Large intestine (tissue), 3 donors: Measurements from ENCODE around the gene COQ10A. TPM values are rescaled to one million over a fixed set of nuclear protein-coding genes. Genes with fewer than 3 reads are reported as not detected.

Experiments
- DNase-seq, 2 donors: peaks; one replicate each; pipeline versions ENCODE4 v3.0.0 to v3.0.0-alpha.2; 2013
- H3K27ac ChIP-seq: one replicate; pipeline ENCODE4 v1.5.1; 2013; ENCODE audit warnings: low read length
- H3K27me3 ChIP-seq: 2 replicates; pipeline ENCODE4 v1.6.1; 2013; ENCODE audit warnings: low read length; ENCODE audit not compliant: control insufficient read depth, insufficient read depth
- H3K36me3 ChIP-seq: 2 replicates; pipeline ENCODE4 v1.6.1; 2013; ENCODE audit warnings: low read length; ENCODE audit not compliant: control insufficient read depth, insufficient read depth
- H3K4me1 ChIP-seq: one replicate; pipeline ENCODE4 v1.6.1; 2013; ENCODE audit warnings: low read length; ENCODE audit not compliant: control insufficient read depth, insufficient read depth
- H3K4me3 ChIP-seq: one replicate; pipeline ENCODE4 v1.5.1; 2013; ENCODE audit warnings: low read length
- H3K9me3 ChIP-seq: one replicate; pipeline ENCODE4 v1.6.1; 2013; ENCODE audit warnings: mild to moderate bottlenecking, low read depth, low read length, moderate library complexity; ENCODE audit not compliant: control insufficient read depth
- WGBS: methylation state at CpG from one replicate; pipeline ENCODE4 v1.1.5; 2013; ENCODE audit warnings: low lambda C conversion rate; ENCODE audit not compliant: insufficient coverage; 5-methylcytosine and 5-hydroxymethylcytosine counted together
- polyA plus RNA-seq: library from polyadenylated mRNA; unstranded; fragments of 120-200 nt; gene quantifications from one replicate; pipeline ENCODE4 v1.2.1, GENCODE V29; 2013

COQ10A gene
- polyA plus RNA-seq, 1 donor = 12.1 TPM

GRCh38 chr12:56307221-56307965 is 40.7 kb downstream of the COQ10A start:
- Histone ChIP-seq H3K4me3 (no peak overlapping the region), H3K27me3 (no peaks in the 10 kb centered on the region), H3K4me1 (peaks cover 3% of the 10 kb centered on the region), H3K9me3 (no peaks in the 10 kb centered on the region), H3K36me3 (peaks cover 64% of the 10 kb centered on the region), H3K27ac (no peak overlapping the region)
- WGBS = no CpG with 5 or more reads among the region's 7 CpGs
- no peak for DNase-seq

GRCh38 chr12:56308714-56309113 is 42.0 kb downstream of the COQ10A start:
- no peak for DNase-seq
- Histone ChIP-seq H3K27me3 (no peaks in the 10 kb centered on the region), H3K27ac (no peak overlapping the region), H3K36me3 (peaks cover 57% of the 10 kb centered on the region), H3K4me1 (no peaks in the 10 kb centered on the region), H3K9me3 (no peaks in the 10 kb centered on the region), H3K4me3 (no peak overlapping the region)
- no CpG with 5 or more reads among the region's 3 CpGs for WGBS

- DNase-seq = no peak
These were observed 44.3 kb downstream of the COQ10A start for GRCh38 chr12:56311003-56311402.

DNA sequence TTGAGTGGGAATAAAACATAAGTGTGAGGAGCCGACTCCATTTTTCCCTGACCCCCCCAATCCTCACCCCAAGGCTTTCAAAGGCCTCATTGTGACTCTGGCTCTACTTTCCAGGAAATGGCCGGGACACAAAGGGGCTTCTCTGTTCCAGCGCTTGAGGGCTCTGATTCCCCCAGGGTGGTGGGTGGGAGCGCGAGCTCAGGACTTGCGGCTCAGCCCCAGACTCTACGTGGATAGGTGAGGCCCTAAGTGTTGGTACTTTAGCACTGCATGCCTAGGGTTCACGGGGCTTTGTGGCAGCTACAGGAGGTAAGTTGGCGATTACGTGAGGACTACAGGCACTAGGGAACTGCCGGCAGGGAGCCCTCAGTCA is 48.5 kb downstream of the COQ10A start:
- DNase-seq = peak in 1 of 2 donors; percentile 69
- no peaks in the 10 kb centered on the region for H3K9me3 ChIP-seq
- H3K4me1 ChIP-seq = peaks cover 5% of the 10 kb centered on the region
- H3K27ac ChIP-seq = peak overlapping the region; percentile 96
- no CpG with 5 or more reads among the region's 11 CpGs for WGBS
- peak overlapping the region; percentile 93 for H3K4me3 ChIP-seq
- H3K27me3 ChIP-seq = no peaks in the 10 kb centered on the region
- H3K36me3 ChIP-seq = peaks cover 42% of the 10 kb centered on the region

More at GRCh38 chr12:56311003-56311402, 44.3 kb downstream of the COQ10A start:
- Histone ChIP-seq H3K4me3 (no peak overlapping the region), H3K4me1 (peaks cover 5% of the 10 kb centered on the region), H3K27me3 (no peaks in the 10 kb centered on the region), H3K27ac (no peak overlapping the region), H3K36me3 (peaks cover 54% of the 10 kb centered on the region), H3K9me3 (no peaks in the 10 kb centered on the region)
- WGBS = 100% methylated on average over 2 of the region's 12 CpGs

- peak; percentile 96 to 98 for DNase-seq
- no CpG with 5 or more reads among the region's 62 CpGs for WGBS
- Histone ChIP-seq H3K4me1 (peaks cover 5% of the 10 kb centered on the region), H3K9me3 (no peaks in the 10 kb centered on the region), H3K27ac (peak within 1 kb of the TSS; percentile 96), H3K36me3 (peaks cover 36% of the 10 kb centered on the region), H3K27me3 (no peaks in the 10 kb centered on the region), H3K4me3 (peak within 1 kb of the TSS; percentile 93)
These were observed 49.1 kb downstream of the COQ10A start, which contains the start of gene CNPY2 for GRCh38 chr12:56315622-56316473. TSS of gene CNPY2 (minus strand) at chr12:56315988. CDS start at chr12:56315217, 771 bp downstream.

- Histone ChIP-seq H3K9me3 (no peaks in the 10 kb centered on the region), H3K36me3 (peaks cover 39% of the 10 kb centered on the region), H3K27me3 (no peaks in the 10 kb centered on the region), H3K4me3 (no peak overlapping the region), H3K27ac (no peak overlapping the region), H3K4me1 (peaks cover 5% of the 10 kb centered on the region)
- DNase-seq = no peak
- WGBS = no CpG with 5 or more reads among the region's 3 CpGs
These were observed 50.9 kb downstream of the COQ10A start for GRCh38 chr12:56317675-56318074.

Other genes starting within 250 kb of the COQ10A start
- 13.5 TPM for gene IKZF4, start 245.9 kb upstream of the COQ10A start, polyA plus RNA-seq
- gene RPS26, start 225.0 kb upstream of the COQ10A start, polyA plus RNA-seq = 232 TPM
- 326 TPM for gene ERBB3, start 186.8 kb upstream of the COQ10A start, polyA plus RNA-seq
- gene PA2G4, start 162.4 kb upstream of the COQ10A start, polyA plus RNA-seq = 131 TPM
- gene RPL41, start 150.3 kb upstream of the COQ10A start, polyA plus RNA-seq = 5,871 TPM
- gene ZC3H10, start 148.7 kb upstream of the COQ10A start, polyA plus RNA-seq = 4.5 TPM
- 42.7 TPM for gene ESYT1, start 138.7 kb upstream of the COQ10A start, polyA plus RNA-seq
- 59.5 TPM for gene MYL6B, start 114.4 kb upstream of the COQ10A start, polyA plus RNA-seq
- gene MYL6, start 108.6 kb upstream of the COQ10A start, polyA plus RNA-seq = 1,754 TPM
- 70.7 TPM for gene SMARCC2, start 77.5 kb upstream of the COQ10A start, polyA plus RNA-seq
- 32.2 TPM for gene RNF41, start 45.0 kb upstream of the COQ10A start, polyA plus RNA-seq
- gene NABP2, start 42.6 kb upstream of the COQ10A start, polyA plus RNA-seq = 29.1 TPM
- 524 TPM for gene SLC39A5, start 36.9 kb upstream of the COQ10A start, polyA plus RNA-seq
- gene ANKRD52, start 8.6 kb upstream of the COQ10A start, polyA plus RNA-seq = 25.1 TPM
- 143 TPM for gene CS, start 33.4 kb downstream of the COQ10A start, polyA plus RNA-seq
- 179 TPM for gene CNPY2, start 49.0 kb downstream of the COQ10A start, polyA plus RNA-seq
- 85.5 TPM for gene PAN2, start 67.1 kb downstream of the COQ10A start, polyA plus RNA-seq
- 0.75 TPM for gene IL23A, start 71.9 kb downstream of the COQ10A start, polyA plus RNA-seq
- gene STAT2, start 93.2 kb downstream of the COQ10A start, polyA plus RNA-seq = 124 TPM
- 0.06 TPM for gene APOF, start 95.9 kb downstream of the COQ10A start, polyA plus RNA-seq
- gene TIMELESS, start 182.5 kb downstream of the COQ10A start, polyA plus RNA-seq = 21.4 TPM
- 0.24 TPM for gene MIP, start 187.7 kb downstream of the COQ10A start, polyA plus RNA-seq
- 4.7 TPM for gene SPRYD4, start 201.6 kb downstream of the COQ10A start, polyA plus RNA-seq
- gene GLS2, start 221.2 kb downstream of the COQ10A start, polyA plus RNA-seq = 1.5 TPM